Breast epithelium (tissue), 3 donors: ENCODE data around the gene SP110.

Experiments
- CTCF ChIP-seq, 3 donors: fragments of 450-650 bp; IDR thresholded peaks; one replicate each; pipeline ENCODE4 v1.5.1; 2016 to 2017; ENCODE audit warnings: antibody characterized with exemption in 3 of 3, mild to moderate bottlenecking in 3 of 3, moderate library complexity in 3 of 3
- POLR2A ChIP-seq: fragments of 450-650 bp; IDR thresholded peaks from one replicate; pipeline ENCODE4 v1.6.1; 2016; ENCODE audit warnings: antibody characterized with exemption, mild to moderate bottlenecking, moderate library complexity
- POLR2AphosphoS5 ChIP-seq, 3 donors: sonication (generic); formaldehyde crosslinking; IDR thresholded peaks; one replicate each; pipeline ENCODE4 v1.6.1; 2017; ENCODE audit warnings: antibody characterized with exemption in 3 of 3

DNA sequence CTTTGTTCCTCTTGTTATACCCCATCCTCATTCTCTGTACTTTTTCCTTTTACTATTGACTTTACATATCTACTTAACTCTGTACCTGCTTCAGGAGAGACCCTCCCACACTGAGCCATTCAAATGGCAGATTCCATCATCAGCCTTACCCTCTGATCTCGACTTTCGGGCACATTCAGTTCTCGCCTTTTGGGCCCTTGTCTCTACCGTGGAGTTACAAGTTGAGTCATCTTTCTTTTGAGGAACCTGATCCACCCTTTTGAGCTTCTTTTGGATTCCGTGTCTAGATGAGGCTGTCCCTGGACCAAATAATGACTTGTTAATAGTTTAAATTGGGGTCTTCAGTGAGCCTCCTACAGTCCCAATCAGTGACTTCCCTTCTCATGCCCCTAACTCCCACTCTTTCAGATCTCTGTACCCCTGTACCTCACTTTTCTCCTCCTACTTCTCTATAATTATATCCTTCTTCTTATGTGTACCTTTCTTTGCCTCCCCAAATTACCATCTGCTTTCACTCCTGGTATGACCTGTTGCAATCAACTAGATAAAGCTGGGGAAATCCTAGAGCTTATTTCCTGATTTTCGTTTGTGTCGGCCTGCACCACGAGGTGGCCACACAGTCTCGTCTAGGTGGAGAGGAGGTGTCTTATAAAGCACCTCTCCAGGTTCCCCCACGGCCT, 17.2 kb downstream of the SP110 start:
- no peak for TF ChIP-seq CTCF (IDR thresholded peaks at IDR 0.05)
- TF ChIP-seq POLR2AphosphoS5 (IDR thresholded peaks at IDR 0.05) = no peak
- no peak for TF ChIP-seq POLR2A
